Melanocyte of skin (primary cell): ENCODE results near the gene SMIM10L1. TPM values are rescaled to one million over a fixed set of nuclear protein-coding genes. Genes with fewer than 3 reads are reported as not detected.

Source experiments
- total RNA-seq, 2 donors: library from RNA; depleted of rRNA; stranded (reverse); fragments of >200 nt; gene quantifications; 2 replicates each; pipeline ENCODE4 v1.2.3, GENCODE V29; 2012

SMIM10L1 gene
- 1 to 10 TPM; 4.8 to 5.7 TPM for total RNA-seq

DNA sequence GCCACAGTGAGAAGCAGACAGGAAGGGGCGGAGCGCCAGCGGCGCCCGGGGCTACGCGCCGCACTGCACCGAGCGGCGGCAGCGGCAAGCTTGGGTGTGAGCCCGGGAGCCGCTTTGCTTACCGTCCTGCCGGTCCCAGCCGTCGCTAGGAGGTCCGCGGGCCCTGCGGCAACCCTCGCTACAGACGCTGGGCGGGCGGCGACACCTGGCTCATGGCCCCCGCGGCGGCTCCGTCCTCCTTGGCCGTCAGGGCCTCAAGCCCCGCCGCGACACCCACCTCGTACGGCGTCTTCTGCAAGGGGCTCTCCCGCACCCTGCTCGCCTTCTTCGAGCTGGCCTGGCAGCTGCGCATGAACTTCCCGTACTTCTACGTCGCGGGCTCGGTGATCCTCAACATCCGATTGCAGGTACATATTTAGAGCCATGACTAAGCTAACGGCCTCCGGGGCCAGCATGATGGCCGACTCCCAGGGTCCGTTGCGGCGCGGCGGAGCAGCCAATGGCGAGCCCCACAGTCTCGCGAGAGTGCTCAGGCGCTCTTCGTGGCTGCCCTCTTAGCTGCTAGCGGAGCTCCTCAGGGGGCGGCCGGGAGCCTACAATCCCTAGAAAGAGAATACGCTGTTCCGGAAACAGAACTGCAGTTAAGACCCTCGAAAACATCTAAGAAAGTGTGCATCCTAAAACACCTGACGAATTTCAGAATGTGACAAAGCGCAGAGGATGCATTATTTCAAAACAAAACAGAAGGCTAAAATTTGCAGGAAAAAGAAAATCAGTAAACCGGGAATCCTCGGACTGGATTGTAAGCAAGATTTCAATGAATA lies at the start of gene SMIM10L1:
Gene SMIM10L1 (plus strand): TSS at position 50 of the 824 bp plus-strand sequence. CDS start 163 bp downstream, at position 213.

DNA sequence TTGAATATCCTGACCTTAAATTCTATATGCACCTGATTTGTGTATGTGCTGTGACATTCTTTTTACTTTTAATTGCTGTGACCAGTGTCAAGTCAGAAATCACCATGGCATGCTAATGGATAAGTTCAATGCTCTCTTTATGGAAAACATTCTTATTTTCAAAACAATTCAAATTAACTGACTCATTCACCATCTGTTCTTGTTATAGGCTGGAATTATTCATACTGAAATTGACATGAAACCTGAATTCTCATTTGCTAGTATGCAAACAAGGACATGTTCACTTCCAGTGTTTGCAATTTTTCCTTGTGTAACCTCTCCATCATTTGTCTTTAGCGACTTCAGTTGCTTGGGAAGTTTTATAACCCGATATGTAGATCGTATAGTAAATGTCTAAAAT lies 36.7 kb upstream of the SMIM10L1 start, which contains the start of gene TAS2R30:
Gene TAS2R30 (minus strand): TSS at position 340 of the 400 bp plus-strand sequence. CDS start 400 bp downstream, outside the sequence.

DNA sequence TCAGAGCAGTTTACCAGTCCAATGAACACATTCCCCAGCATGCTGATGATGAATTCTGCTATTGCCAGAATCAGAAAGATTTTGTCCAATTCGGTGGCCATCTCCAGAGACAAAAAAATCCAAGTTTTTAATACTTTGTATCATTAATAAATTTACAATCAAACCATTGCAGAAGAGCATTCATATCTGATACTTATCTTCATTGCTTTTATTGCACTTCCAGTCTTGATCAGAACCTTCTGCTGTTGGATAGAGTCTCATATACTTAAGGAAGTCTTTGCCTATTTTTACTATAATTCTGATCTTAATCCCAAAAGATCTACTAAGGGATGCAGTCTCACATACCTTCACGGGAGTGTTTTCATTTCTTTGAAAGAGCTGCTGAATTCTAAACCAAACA lies 15.8 kb downstream of the SMIM10L1 start, which contains the start of gene TAS2R42:
Gene TAS2R42 (minus strand): TSS at position 101 of the 400 bp plus-strand sequence. CDS start 0 bp downstream, at position 101.

Other genes with a start within 250 kb of the SMIM10L1 start
- not detected for gene PRH2, start 242.0 kb upstream of the SMIM10L1 start, total RNA-seq
- gene TAS2R14, start 231.9 kb upstream of the SMIM10L1 start, total RNA-seq = 1 to 10 TPM; 2.4 to 4.7 TPM
- 1 to 10 TPM; 2.4 to 6.3 TPM for gene TAS2R50, start 184.3 kb upstream of the SMIM10L1 start, total RNA-seq
- gene TAS2R20, start 172.9 kb upstream of the SMIM10L1 start, total RNA-seq = 1 to 10 TPM; 2.1 to 4.3 TPM
- 1 to 10 TPM; 2.4 to 5.0 TPM for gene TAS2R19, start 148.6 kb upstream of the SMIM10L1 start, total RNA-seq
- 1 to 10 TPM; 3.3 to 4.1 TPM for gene TAS2R31, start 139.8 kb upstream of the SMIM10L1 start, total RNA-seq
- 1 to 10 TPM; 1.7 to 4.0 TPM for gene TAS2R46, start 108.9 kb upstream of the SMIM10L1 start, total RNA-seq
- 1 to 10 TPM; 3.1 to 4.0 TPM for gene TAS2R43, start 78.9 kb upstream of the SMIM10L1 start, total RNA-seq
- 1 to 10 TPM; 3.4 to 7.7 TPM for gene TAS2R30, start 36.5 kb upstream of the SMIM10L1 start, total RNA-seq
- gene TAS2R42, start 15.7 kb downstream of the SMIM10L1 start, total RNA-seq = not detected
- gene PRB3, start 98.5 kb downstream of the SMIM10L1 start, total RNA-seq = not detected
- gene PRB4, start 139.2 kb downstream of the SMIM10L1 start, total RNA-seq = not detected
- not detected for gene PRB2, start 224.4 kb downstream of the SMIM10L1 start, total RNA-seq